Activated CD8-positive, alpha-beta memory T cell treated with anti-CD3 and anti-CD28 coated beads for 24 hours (primary cell): Measurements from ENCODE around the gene USH1G.
A peak's percentile ranks its signal among the peaks of the same experiment; 100 is the strongest.
"Not testable (repeated sequence)": the region's sequence is repeated elsewhere in the genome, so short reads cannot be mapped to it uniquely, and the experiment has no call there.

ENCODE experiments used
- DNase-seq: peaks from one replicate; pipeline ENCODE4 v3.0.0-alpha.2; 2020

The USH1G gene

DNA sequence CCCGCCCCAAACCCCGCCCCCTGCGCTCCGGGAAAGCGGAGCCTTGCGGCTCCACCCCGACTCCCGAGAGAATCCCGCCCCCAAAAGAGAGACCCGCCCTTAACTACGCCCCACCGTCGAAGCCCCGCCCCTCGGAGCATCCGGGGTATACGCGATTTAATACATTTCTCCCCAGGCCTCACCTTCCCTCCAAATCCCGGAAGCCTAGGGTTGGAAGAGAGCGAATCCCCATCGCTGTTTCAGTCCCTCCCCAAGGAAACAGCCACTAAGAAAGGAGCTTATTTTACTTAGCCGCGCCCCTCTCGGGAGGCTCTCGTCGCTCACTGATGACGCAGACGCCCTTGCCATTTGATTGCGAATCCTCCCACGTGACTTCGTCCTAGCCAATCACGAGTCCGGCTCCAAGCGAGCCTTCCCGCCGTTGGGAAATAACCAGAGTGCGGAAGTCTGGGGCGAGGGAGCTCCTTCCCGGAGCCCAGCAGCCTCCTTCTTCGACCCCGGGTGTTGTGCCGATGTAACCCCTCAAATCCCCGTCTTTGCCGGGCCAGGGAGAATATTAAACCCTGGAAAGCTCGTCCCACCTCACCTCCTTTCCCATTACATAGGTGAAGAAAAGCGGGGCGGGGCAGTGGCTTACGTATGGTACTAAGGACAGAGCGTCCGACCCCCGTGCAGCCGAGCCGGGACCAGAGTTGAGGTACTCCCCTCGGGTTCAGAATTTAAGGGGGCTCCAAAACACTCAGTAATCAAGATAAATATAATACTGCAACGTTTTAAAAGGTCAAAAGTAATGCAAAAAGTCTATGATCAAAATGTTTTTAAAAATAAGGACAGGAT, 49.8 kb downstream of the USH1G start:
- DNase-seq = peak; percentile 99

DNA sequence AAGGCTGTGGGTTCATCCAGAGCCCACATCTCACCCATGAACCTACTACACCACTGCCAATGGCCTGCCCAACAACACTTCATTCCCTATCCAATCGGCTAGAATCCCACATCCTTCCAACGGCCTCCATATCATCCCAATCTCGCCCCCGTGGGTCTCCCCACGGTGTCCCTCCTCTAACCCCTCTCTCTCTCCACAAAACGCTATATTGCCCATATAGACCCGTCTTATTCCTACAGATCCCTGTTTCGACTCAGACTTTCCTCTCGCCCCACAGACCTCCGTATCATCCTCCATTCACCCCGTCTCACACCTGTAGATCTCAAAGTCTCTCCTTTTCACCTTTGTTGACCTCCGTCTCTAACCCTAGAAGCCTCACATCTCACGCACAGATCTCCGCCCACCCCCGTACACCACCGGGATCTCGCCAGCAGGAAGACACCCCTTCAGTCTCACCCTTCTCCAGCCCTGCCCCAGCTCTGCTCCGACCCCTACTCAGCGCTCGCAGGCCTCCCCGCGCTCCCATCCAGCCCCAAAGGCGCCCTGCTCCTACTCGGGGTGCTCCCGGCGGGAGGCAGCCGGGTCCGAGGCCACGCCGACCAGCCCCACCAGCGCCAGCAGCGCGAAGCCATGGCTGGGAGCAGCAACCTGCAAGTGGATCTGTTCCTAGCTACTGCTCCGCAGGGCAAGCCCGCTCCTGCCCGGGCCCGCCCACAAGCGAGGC, 50.6 kb downstream of the USH1G start, which contains the start of gene FDXR:
Gene FDXR, minus strand, starts transcription at position 682 of the 724 bp plus-strand sequence. Its CDS starts 50 bp downstream, at position 632.
- no peak for DNase-seq

DNA sequence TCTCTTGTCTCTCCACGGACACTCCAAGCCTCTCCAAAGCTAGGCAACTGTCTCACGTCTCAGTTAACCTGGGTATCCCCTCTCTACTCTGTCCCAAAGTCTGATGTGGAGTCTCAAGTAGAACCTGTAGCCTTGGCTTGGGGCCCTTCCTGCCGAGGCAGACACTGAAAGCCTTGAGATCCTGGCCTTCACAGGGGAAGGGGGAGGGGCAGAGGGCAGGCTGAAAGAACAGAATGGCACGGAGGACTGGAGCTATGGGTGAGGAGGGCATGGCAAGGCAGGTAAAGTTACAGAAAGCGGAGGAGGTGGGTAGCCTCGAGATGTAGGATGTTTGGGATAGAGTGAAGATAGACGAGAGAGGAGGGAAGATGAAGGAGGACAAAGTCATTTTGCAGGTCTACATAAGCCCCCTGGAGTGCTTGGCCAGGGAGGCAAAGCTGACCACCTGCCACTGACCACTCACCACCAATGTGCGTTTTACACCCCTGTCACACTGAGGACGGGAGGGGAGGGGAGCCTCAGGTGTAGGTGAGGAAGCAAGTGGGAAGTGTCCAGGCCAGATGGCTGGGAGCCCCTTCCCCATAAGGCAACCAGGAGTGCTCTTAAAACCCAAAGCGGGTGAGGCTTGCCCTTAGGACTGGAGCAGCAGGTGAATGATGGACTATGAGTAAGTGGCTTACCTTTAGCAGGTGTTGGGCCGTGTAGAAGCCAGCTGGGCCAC, 51.5 kb downstream of the USH1G start:
- no peak for DNase-seq

DNA sequence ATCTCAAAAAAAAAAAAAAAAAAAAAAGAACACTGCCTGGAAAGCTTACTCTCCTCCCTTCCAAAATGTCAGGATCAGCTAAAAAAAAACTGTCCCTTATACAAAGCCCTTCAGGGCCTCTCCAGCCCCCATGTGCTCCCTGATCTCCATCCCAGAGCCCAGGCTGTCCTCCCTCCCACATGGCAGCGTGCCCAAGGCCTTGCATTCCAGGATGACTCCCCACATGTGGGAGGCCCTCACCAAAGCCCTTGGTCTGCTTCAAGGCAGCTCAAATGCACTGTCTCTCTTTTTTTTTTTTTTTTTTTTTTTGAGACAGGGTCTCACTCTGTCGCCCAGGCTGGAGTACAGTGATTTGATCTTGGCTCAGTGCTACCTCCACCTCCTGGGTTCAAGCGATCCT, 52.5 kb downstream of the USH1G start:
- no peak for DNase-seq

DNA sequence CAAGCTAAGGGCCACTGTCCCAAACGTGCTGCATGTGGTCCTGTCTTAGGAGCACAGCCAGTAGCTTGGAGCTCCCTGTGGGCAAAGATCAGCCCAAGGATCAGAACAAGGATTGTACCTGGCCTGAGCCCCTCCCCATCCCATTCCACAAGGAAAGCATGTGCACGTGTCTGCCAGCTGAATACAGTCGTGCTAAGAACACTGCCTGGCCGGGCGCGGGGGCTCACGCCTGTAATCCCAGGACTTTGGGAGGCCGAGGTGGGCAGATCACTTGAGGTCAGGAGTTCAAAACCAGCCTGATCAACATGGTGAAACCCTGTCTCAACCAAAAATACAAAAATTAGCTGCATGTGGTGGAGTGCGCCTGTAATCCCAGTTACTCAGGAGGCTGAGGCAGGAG, 53.0 kb downstream of the USH1G start:
- not testable (repeated sequence) for DNase-seq

DNA sequence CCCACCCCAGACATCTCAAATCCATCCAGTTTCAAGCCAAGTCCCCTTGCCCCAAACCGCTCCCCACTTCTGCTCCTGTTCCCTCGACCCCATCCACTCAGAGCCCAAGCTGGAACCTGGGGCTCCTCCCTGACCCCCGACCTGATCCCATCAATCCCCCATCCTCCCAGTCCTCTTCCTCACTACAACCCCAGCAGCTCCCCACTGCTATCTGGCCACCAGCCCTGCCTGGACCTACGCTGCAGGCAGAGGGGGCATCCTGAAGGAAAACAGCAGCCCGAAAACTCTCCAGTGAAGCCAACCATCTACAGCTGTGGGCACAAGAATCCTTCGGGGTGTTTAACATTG, 54.2 kb downstream of the USH1G start:
- no peak for DNase-seq

DNA sequence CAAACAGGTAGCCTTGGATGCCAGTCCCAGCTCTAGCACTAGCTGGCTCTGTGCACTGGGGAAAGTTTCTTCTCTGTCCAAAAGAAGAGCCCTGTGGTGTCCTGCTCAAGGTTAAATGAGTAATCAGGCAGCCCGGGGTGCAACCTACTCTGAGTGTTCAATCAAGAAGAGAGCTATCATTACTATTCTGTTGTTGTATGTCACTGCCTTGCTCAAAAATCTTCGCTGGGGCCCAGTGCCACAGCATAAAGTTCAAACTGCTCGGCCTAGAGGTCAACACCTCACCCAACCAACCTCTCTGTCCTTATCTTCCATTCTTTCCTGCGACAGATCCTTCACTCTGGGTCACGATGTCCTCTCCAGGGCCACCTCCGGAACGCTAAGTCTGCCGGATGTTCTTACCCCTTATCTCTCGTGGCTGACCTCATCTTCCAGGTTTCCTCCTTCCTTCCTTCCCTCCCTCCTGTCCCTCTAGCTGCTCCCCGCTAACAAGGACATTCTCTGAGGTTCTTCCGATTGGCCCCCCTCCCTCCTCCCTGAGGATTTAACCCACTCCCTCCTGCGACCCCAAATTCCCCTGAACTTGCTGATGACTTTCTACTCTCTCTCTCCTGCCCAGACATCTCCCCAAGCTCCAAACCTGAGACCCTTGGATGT, 54.7 kb downstream of the USH1G start:
- DNase-seq = no peak

DNA sequence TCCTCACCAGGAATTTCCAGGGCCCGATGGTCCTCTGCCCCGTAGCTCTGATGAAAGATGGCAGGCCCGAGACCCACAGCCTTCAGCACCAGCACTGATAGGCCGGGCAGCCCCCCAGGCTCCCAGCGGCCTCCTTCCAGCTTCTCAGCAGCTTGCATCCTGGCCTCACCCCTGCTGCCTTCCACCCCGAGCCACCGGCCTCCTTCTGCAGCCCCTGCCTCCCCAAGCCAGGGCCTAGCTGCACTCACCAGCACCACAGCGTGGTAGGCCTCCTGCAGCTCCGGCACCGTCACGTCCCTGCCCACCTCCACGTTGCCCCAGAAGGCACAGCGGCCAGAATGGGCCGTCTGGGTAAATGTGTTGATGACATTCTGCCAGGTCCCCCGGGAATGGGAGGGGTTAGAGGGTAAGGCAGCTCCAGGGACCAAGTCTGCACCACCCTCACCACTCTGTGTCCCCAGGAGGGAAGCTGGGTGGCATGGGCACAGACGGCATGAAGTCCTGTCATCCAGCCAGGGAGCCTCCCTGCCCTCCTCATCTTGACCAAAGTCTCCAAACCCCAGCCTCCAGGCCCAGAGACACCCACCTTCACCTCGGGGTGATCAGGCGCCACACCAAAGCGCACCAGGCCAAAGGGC, 56.7 kb downstream of the USH1G start:
- no peak for DNase-seq
